ENCODE measurements around the gene SLC38A11.

DNA sequence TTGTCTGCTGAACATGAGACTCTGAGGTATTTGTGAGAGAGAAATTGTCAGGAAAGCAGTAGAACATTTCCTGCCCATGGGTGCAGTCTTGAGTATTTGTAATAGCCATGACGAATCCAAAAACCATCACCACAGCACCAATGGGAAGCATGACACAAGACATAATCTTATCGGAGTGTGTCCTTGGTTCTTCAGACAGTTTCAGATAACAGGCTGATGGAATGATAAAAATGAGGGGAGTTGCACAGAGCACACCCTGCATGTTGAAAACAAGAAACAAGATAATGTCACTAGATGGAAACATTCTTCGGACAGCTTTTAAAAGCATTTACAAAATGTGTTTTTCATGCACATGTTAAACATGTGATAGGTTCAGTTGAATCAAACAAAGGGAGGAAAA is 56.9 kb downstream of the SLC38A11 start:
- TF ChIP-seq TCF4 (CRISPR knock-in tag; IDR thresholded peaks at IDR 0.05; ENCODE audit: borderline replicate concordance), result no peak
- no peak for TF ChIP-seq ZFP3 (CRISPR knock-in tag; IDR thresholded peaks at IDR 0.05)

Data from SK-N-SH treated with all-trans-retinoic acid at 6 μM for 48 hours (cell line).